Smooth muscle cell (in vitro differentiated cells): ENCODE measurements around the gene MINDY4. TPM values are rescaled to one million over a fixed set of nuclear protein-coding genes. Genes with fewer than 3 reads are reported as not detected.

Experiments used
- DNase-seq: peaks from one replicate; lab custom pipeline; 2025; ENCODE audit not compliant: unreplicated experiment; lab: John Stamatoyannopoulos, UW
- H2AFZ ChIP-seq: fragments of 200-600 bp; sonication (generic); 2 replicates; pipeline ENCODE4 v1.6.0; 2016; ENCODE audit warnings: antibody characterized with exemption, low read depth, mild to moderate bottlenecking
- H3F3A ChIP-seq: fragments of 200-600 bp; sonication (generic); 2 replicates; pipeline ENCODE4 v1.6.0; 2017; ENCODE audit warnings: antibody characterized with exemption, low read depth
- H3K27ac ChIP-seq: fragments of 200-600 bp; sonication (generic); 2 replicates; pipeline ENCODE4 v1.5.1; 2016; ENCODE audit warnings: low read depth, mild to moderate bottlenecking
- H3K27me3 ChIP-seq: fragments of 200-600 bp; sonication (generic); 2 replicates; pipeline ENCODE4 v1.6.1; 2016; ENCODE audit warnings: low read depth, mild to moderate bottlenecking
- H3K36me3 ChIP-seq: fragments of 200-600 bp; sonication (generic); 2 replicates; pipeline ENCODE4 v1.5.1; 2016; ENCODE audit warnings: low read depth
- H3K4me1 ChIP-seq: fragments of 200-600 bp; sonication (generic); 2 replicates; pipeline ENCODE4 v1.5.1; 2016; ENCODE audit warnings: low read depth
- H3K4me2 ChIP-seq: fragments of 200-600 bp; sonication (generic); 2 replicates; pipeline ENCODE4 v1.6.0; 2016; ENCODE audit warnings: mild to moderate bottlenecking
- H3K4me3 ChIP-seq: fragments of 200-600 bp; sonication (generic); 2 replicates; pipeline ENCODE4 v1.5.1; 2016; ENCODE audit warnings: mild to moderate bottlenecking
- H3K79me2 ChIP-seq: fragments of 200-600 bp; sonication (generic); 2 replicates; pipeline ENCODE4 v1.6.0; 2016; ENCODE audit warnings: low read depth, mild to moderate bottlenecking
- H3K9ac ChIP-seq: fragments of 200-600 bp; sonication (generic); 2 replicates; pipeline ENCODE4 v1.6.0; 2016; ENCODE audit warnings: low read depth
- H3K9me3 ChIP-seq: fragments of 200-600 bp; sonication (generic); replicated peaks from 2 replicates; pipeline ENCODE4 v1.5.1; 2016; ENCODE audit warnings: low read depth
- H4K20me1 ChIP-seq: fragments of 200-600 bp; sonication (generic); 2 replicates; pipeline ENCODE4 v1.6.0; 2016; ENCODE audit warnings: low read depth
- WGBS: methylation state at CpG from one replicate; pipeline ENCODE4 v1.1.7; 2016; ENCODE audit warnings: low lambda C conversion rate; 5-methylcytosine and 5-hydroxymethylcytosine counted together
- polyA plus RNA-seq: library from polyadenylated mRNA; unstranded; fragments of >200 nt; fragmentation: Nextera tagmentation; extraction: Ambion mirVana; gene quantifications from 2 replicates; pipeline ENCODE4 v1.2.1, GENCODE V29; 2016
- total RNA-seq: library from RNA; depleted of rRNA; stranded (reverse); fragments of >200 nt; gene quantifications from 2 replicates; pipeline ENCODE4 v1.2.3, GENCODE V29; 2014
- TF ChIP-seq, protein P1 (sequence below): fragments of 200-600 bp; sonication (generic); IDR thresholded peaks from 2 replicates; pipeline ENCODE4 v1.5.1; 2017; ENCODE audit warnings: borderline replicate concordance, mild to moderate bottlenecking, antibody characterized with exemption; ENCODE audit not compliant: insufficient read depth, poor library complexity, severe bottlenecking

The MINDY4 gene
- total and polyA plus RNA-seq, 2 experiments from 2014 or later: 4.9 to 5.3 TPM

DNA sequence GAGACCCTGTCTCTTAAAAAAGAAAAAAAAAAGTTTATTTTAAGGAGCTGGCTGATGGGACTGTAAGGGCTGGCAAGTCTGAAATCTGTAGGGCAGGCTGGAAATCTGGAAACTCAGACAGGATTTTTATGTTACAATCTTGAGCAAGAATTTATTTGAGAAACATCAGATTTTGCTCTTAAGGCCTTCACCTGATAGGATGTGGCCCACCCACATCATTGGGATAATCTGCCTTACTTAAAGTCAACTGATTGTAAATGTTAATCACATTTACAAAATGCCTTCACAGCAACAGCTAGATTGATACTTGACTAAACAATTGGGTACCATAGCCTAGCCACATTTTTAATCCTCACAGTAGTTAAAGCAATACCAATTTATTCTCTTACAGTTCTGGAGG, 11.5 kb downstream of the MINDY4 start:
- Histone ChIP-seq H3K27ac (no peak overlapping the region), H4K20me1 (no peaks in the 10 kb centered on the region), H3K9me3 (no peaks in the 10 kb centered on the region), H3K36me3 (peaks cover 14% of the 10 kb centered on the region), H3K27me3 (no peaks in the 10 kb centered on the region), H3K9ac (no peak overlapping the region), H3K4me1 (no peaks in the 10 kb centered on the region), H3F3A (no peaks in the 10 kb centered on the region), H3K4me2 (no peak overlapping the region), H2AFZ (no peak overlapping the region), H3K79me2 (no peaks in the 10 kb centered on the region), H3K4me3 (no peak overlapping the region)
- TF ChIP-seq, protein P1, sequence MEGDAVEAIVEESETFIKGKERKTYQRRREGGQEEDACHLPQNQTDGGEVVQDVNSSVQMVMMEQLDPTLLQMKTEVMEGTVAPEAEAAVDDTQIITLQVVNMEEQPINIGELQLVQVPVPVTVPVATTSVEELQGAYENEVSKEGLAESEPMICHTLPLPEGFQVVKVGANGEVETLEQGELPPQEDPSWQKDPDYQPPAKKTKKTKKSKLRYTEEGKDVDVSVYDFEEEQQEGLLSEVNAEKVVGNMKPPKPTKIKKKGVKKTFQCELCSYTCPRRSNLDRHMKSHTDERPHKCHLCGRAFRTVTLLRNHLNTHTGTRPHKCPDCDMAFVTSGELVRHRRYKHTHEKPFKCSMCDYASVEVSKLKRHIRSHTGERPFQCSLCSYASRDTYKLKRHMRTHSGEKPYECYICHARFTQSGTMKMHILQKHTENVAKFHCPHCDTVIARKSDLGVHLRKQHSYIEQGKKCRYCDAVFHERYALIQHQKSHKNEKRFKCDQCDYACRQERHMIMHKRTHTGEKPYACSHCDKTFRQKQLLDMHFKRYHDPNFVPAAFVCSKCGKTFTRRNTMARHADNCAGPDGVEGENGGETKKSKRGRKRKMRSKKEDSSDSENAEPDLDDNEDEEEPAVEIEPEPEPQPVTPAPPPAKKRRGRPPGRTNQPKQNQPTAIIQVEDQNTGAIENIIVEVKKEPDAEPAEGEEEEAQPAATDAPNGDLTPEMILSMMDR: no peak
- no peak for DNase-seq

DNA sequence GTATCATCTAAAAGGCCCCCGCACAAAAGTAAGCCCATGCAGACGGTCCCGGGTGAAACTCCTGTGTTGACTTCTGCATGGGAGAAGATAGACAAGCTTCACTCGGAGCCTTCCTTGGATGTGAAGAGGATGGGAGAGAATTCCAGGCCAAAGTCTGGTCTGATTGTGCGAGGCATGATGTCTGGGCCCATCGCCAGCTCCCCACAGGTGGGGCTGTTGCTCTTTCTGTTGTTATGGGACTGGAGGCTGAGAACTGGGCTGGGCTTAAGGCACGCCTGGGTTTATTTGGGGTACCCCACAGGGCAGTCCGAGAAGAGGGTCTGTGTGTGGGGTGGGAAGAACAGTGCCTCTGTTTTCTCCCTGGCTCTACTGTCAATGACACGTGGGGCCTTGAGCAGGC, 14.6 kb downstream of the MINDY4 start:
- Histone ChIP-seq H3K9me3 (no peaks in the 10 kb centered on the region), H3K9ac (no peak overlapping the region), H3F3A (no peaks in the 10 kb centered on the region), H3K27ac (no peak overlapping the region), H3K27me3 (no peaks in the 10 kb centered on the region), H3K79me2 (no peaks in the 10 kb centered on the region), H3K4me2 (no peak overlapping the region), H3K36me3 (peaks cover 14% of the 10 kb centered on the region), H4K20me1 (no peaks in the 10 kb centered on the region), H2AFZ (no peak overlapping the region), H3K4me3 (no peak overlapping the region), H3K4me1 (no peaks in the 10 kb centered on the region)
- TF ChIP-seq, protein P1: no peak
- no peak for DNase-seq
- 99% methylated on average over 9 of the region's 9 CpGs for WGBS

DNA sequence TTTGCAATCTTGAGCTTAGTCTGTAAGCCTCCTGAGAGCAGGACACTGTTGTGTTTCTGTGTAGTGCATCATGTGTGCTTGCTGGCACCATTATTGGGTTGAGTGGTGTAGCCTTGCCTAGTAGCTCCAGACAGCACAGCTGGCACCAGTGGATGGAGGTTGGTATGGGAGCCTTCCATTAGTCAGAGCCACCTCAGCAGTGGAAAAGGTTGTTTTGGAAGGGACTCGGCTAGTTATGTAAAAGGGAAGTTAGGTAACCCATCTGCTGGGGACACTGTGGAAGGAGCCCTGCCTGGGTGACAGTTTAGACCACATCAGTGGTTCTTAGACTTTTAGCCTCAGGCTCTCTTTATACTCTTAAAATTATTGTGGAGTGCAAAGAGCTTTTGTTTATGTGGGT, 16.3 kb downstream of the MINDY4 start:
- H3K4me2 ChIP-seq: no peak overlapping the region
- no peak overlapping the region for H3K27ac ChIP-seq
- no peak overlapping the region for H2AFZ ChIP-seq
- 85% methylated on average over 1 of the region's 1 CpG for WGBS
- peaks cover 13% of the 10 kb centered on the region for H3K36me3 ChIP-seq
- DNase-seq: no peak
- no peaks in the 10 kb centered on the region for H3K27me3 ChIP-seq
- H3K4me3 ChIP-seq: no peak overlapping the region
- no peaks in the 10 kb centered on the region for H3K4me1 ChIP-seq
- no peaks in the 10 kb centered on the region for H3K79me2 ChIP-seq
- TF ChIP-seq, protein P1: no peak
- no peaks in the 10 kb centered on the region for H3F3A ChIP-seq
- no peak overlapping the region for H3K9ac ChIP-seq
- H3K9me3 ChIP-seq: no peaks in the 10 kb centered on the region
- no peaks in the 10 kb centered on the region for H4K20me1 ChIP-seq

DNA sequence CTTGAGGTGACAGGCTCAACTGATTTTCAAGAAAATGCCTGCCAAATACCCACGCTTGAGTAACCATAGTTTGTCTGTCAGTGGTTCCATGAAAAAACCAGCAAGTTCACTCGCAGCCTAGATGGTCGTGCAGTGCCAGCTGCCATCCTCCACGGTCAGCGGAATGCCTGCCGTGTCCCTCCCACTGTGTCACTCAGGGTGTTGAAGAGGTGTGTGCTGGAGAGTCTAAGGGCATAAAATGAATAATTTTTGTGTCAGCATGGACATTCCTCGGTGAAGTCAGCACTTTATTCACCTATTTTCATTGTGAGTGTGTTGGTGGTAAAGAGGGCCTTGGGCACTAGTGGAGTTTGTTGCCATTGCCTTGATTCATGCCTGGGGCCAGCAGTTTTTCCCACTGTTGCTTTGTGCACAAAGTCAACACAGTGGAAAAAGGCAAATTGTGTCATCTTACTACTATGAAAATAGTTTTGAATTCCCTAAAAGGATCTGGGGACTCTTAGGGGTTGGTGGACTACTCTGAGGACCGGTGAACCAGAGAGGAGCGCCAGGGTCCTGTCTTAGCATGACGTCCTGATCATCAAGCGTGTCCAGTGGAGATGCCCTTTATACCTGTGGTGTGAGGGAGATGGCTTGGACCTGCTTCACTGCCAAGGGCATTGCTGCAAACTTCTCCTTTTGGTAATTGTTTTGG, 17.6 kb downstream of the MINDY4 start:
- TF ChIP-seq, protein P1: no peak
- no peak for DNase-seq
- WGBS: 77% methylated on average over 11 of the region's 11 CpGs
- no peaks in the 10 kb centered on the region for H3K27me3 ChIP-seq
- H3K4me2 ChIP-seq: no peak overlapping the region
- no peaks in the 10 kb centered on the region for H3K4me1 ChIP-seq
- H3K36me3 ChIP-seq: peaks cover under 1% of the 10 kb centered on the region
- H3F3A ChIP-seq: no peaks in the 10 kb centered on the region
- H3K9ac ChIP-seq: peak overlapping the region; percentile 76
- peak overlapping the region; percentile 81 for H3K27ac ChIP-seq
- H4K20me1 ChIP-seq: no peaks in the 10 kb centered on the region
- H3K4me3 ChIP-seq: no peak overlapping the region
- no peaks in the 10 kb centered on the region for H3K79me2 ChIP-seq
- no peak overlapping the region for H2AFZ ChIP-seq
- H3K9me3 ChIP-seq: no peaks in the 10 kb centered on the region
